HCT116 (cell line): ENCODE results near the gene NPNT. TPM values are rescaled to one million over a fixed set of nuclear protein-coding genes. Genes with fewer than 3 reads are reported as not detected.

Experiments
- ATAC-seq: fragments of 200-7000 bp; cut with Tn5 transposase; 2 replicates; pipeline ENCODE4 v1.9.1; 2020; ENCODE audit warnings: mild to moderate bottlenecking, moderate library complexity
- BruUV-seq: library from RNA; stranded (reverse); fragments of 400-500 nt; replicated peaks from 2 replicates; lab custom pipeline; 2021; lab: Mats Ljungman, UMichigan
- CTCF ChIA-PET: fragments of 300-600 bp; sonication (Branson Sonifier 250); formaldehyde crosslinking; loops from one replicate; lab custom pipeline; 2021; ENCODE audit warnings: antibody characterized with exemption; lab: Charles Lee
- POLR2A ChIA-PET: fragments of 300-600, 350-600 bp; sonication (Branson Sonifier 250); formaldehyde crosslinking; loops from one replicate; lab custom pipeline; 2021; ENCODE audit warnings: antibody characterized with exemption; lab: Charles Lee
- RAD21 ChIA-PET, 2 experiments: fragments of 300-600 bp; sonication (Branson Sonifier 250); formaldehyde crosslinking; loops; one replicate each; lab custom pipeline; 2023; ENCODE audit warnings: low total read pairs in 2 of 2; ENCODE audit not compliant: uncharacterized antibody in 2 of 2, unreplicated experiment in 2 of 2, low non-redundant PET in 1 of 2; lab: Charles Lee
- DNase-seq: peaks from one replicate; pipeline ENCODE4 v3.0.0-alpha.2; 2010; ENCODE audit warnings: low read depth, low spot score
- H2AFZ ChIP-seq: fragments of 200-600 bp; shearing (Covaris generic), sonication (generic); 2 replicates; pipeline ENCODE4 v1.6.1; 2017; ENCODE audit warnings: low read depth, mixed run types, mixed read lengths, antibody characterized with exemption, low read length; ENCODE audit not compliant: poor library complexity, severe bottlenecking
- H3K27ac ChIP-seq: 2 replicates; pipeline ENCODE4 v1.5.1; 2012; ENCODE audit warnings: low read depth, low read length
- H3K27me3 ChIP-seq: fragments of 200-600 bp; sonication (generic); 2 replicates; pipeline ENCODE4 v1.6.1; 2016; ENCODE audit warnings: mixed run types, low read length, mixed read lengths; ENCODE audit not compliant: insufficient read depth
- H3K36me3 ChIP-seq, 2 experiments: fragments of 200-500 bp in 1 of 2; fragments of 200-600 bp in 1 of 2; sonication (Bioruptor generic) in 1 of 2; sonication (generic) in 1 of 2; 2 replicates each; pipeline versions ENCODE4 v1.5.1 to v1.6.1; 2014 to 2016; ENCODE audit warnings: low read length in 2 of 2, inconsistent platforms in 1 of 2, mixed read lengths in 1 of 2, mixed run types in 1 of 2; ENCODE audit not compliant: insufficient read depth in 2 of 2, control insufficient read depth in 1 of 2
- H3K4me1 ChIP-seq, 2 experiments: fragments of 200-600 bp in 1 of 2; sonication (generic) in 1 of 2; 2 replicates each; pipeline versions ENCODE4 v1.5.1 to v1.6.1; 2012 to 2017; ENCODE audit warnings: low read length in 2 of 2, inconsistent platforms in 1 of 2, mild to moderate bottlenecking in 1 of 2, mixed read lengths in 1 of 2, mixed run types in 1 of 2, moderate library complexity in 1 of 2; ENCODE audit not compliant: insufficient read depth in 2 of 2, control insufficient read depth in 1 of 2
- H3K4me2 ChIP-seq: fragments of 200-600 bp; sonication (generic); 2 replicates; pipeline ENCODE4 v1.6.1; 2017; ENCODE audit warnings: mixed run types, low read length, mixed read lengths
- H3K4me3 ChIP-seq, 2 experiments: fragments of 200-600 bp in 1 of 2; sonication (generic) in 1 of 2; replicated peaks in 1 of 2; 2 replicates each; pipeline ENCODE4 v1.5.1; 2011 to 2016; ENCODE audit warnings: low read length in 2 of 2, control low read depth in 1 of 2, low read depth in 1 of 2, mild to moderate bottlenecking in 1 of 2, mixed read lengths in 1 of 2, mixed run types in 1 of 2
- H3K79me2 ChIP-seq: fragments of 200-600 bp; sonication (generic); 2 replicates; pipeline ENCODE4 v1.6.1; 2017; ENCODE audit warnings: mild to moderate bottlenecking, mixed run types, low read length, moderate library complexity, mixed read lengths; ENCODE audit not compliant: insufficient read depth
- H3K9ac ChIP-seq: fragments of 200-600 bp; sonication (generic); 2 replicates; pipeline ENCODE4 v1.6.1; 2016; ENCODE audit warnings: low read length, mixed read lengths
- H3K9me2 ChIP-seq: fragments of 200-600 bp; sonication (generic), shearing (Covaris generic); 2 replicates; pipeline ENCODE4 v1.6.1; 2017; ENCODE audit warnings: mixed run types, mild to moderate bottlenecking, moderate library complexity; ENCODE audit not compliant: insufficient read depth
- H3K9me3 ChIP-seq, 2 experiments: fragments of 200-500 bp in 1 of 2; fragments of 200-600 bp in 1 of 2; sonication (Bioruptor generic) in 1 of 2; sonication (generic) in 1 of 2; 2 replicates each; pipeline ENCODE4 v1.6.1; 2014 to 2017; ENCODE audit warnings: low read length in 2 of 2, mixed read lengths in 2 of 2, inconsistent platforms in 1 of 2, low read depth in 1 of 2, mild to moderate bottlenecking in 1 of 2, mixed run types in 1 of 2, moderate library complexity in 1 of 2; ENCODE audit not compliant: control insufficient read depth in 1 of 2, insufficient read depth in 1 of 2
- H4K20me1 ChIP-seq: fragments of 200-600 bp; sonication (generic), shearing (Covaris generic); 2 replicates; pipeline ENCODE4 v1.6.1; 2017; ENCODE audit warnings: mixed run types, mild to moderate bottlenecking, moderate library complexity; ENCODE audit not compliant: insufficient read depth
- CBX3 ChIP-seq: IDR thresholded peaks from 2 replicates; pipeline ENCODE4 v1.6.1; 2012; ENCODE audit warnings: low read depth
- CEBPB ChIP-seq: IDR thresholded peaks from 2 replicates; pipeline ENCODE4 v1.6.1; 2012; ENCODE audit warnings: low read depth
- EGR1 ChIP-seq: IDR thresholded peaks from 2 replicates; pipeline ENCODE4 v1.6.1; 2012; ENCODE audit warnings: low read depth
- EZH2 ChIP-seq: fragments of 200-600 bp; sonication (generic); IDR thresholded peaks from 2 replicates; pipeline ENCODE4 v1.6.1; 2017; ENCODE audit warnings: antibody characterized with exemption, mixed run types
- EZH2phosphoT487 ChIP-seq: fragments of 200-600 bp; IDR thresholded peaks from 2 replicates; pipeline ENCODE4 v1.6.1; 2018; ENCODE audit warnings: antibody characterized with exemption, borderline replicate concordance
- FOSL1 ChIP-seq: IDR thresholded peaks from 2 replicates; pipeline ENCODE4 v1.6.1; 2012; ENCODE audit warnings: low read depth
- JUND ChIP-seq: IDR thresholded peaks from 2 replicates; pipeline ENCODE4 v1.6.1; 2012
- RAD21 ChIP-seq: IDR thresholded peaks from 2 replicates; pipeline ENCODE4 v1.6.1; 2012; ENCODE audit warnings: low read depth, mild to moderate bottlenecking
- SRF ChIP-seq: IDR thresholded peaks from 2 replicates; pipeline ENCODE4 v1.6.1; 2012; ENCODE audit warnings: low read depth
- ZNF274 ChIP-seq: fragments of 200-500 bp; sonication (Bioruptor generic); IDR thresholded peaks from 2 replicates; pipeline ENCODE4 v1.6.1; 2014; ENCODE audit warnings: mild to moderate bottlenecking, low read depth, low read length, inconsistent platforms
- intact Hi-C: fragments of 100-400 bp; cut with micrococcal nuclease; formaldehyde crosslinking; loops from 2 replicates; pipeline ENCODE4 v1.10.0; 2022
- total RNA-seq: library from RNA; stranded (reverse); gene quantifications from one replicate; pipeline ENCODE4 v1.2.1, GENCODE V29; 2021; ENCODE audit not compliant: unreplicated experiment
- TF ChIP-seq, protein P1 (sequence below): IDR thresholded peaks from 2 replicates; pipeline ENCODE4 v1.6.1; 2012; ENCODE audit warnings: low read depth

NPNT gene
- total RNA-seq, 1 experiment from 2014 or later: 15.8 TPM

DNA sequence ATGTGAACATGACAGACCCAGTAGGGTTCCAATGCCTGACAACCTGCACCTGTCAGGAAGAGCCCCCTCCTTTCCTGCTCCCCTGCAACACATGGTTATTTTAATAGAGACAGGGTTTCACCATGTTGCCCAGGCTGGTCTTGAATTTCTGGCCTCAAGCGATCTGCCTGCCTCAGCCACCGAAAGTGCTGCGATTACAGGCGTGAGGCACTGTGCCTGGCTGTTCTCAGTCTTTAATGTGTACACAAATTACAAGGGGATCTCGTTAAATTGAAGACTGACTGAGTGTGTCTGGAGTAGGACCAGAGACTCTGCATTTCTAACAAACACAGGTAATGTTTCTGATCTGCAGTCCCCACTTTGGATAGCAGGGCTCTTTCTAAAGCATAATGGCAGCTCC lies 55.4 kb downstream of the NPNT start:
- RAD21 ChIA-PET: no interaction called here
- Histone ChIP-seq H4K20me1 (no peaks in the 10 kb centered on the region), H3K36me3 (no peaks in the 10 kb centered on the region), H3K4me1 (no peaks in the 10 kb centered on the region), H3K9ac (no peak overlapping the region), H2AFZ (no peak overlapping the region), H3K4me3 (no peak overlapping the region), H3K9me3 (no peaks in the 10 kb centered on the region), H3K79me2 (no peaks in the 10 kb centered on the region), H3K9me2 (no peaks in the 10 kb centered on the region), H3K27ac (no peak overlapping the region), H3K4me2 (no peak overlapping the region), H3K27me3 (no peaks in the 10 kb centered on the region)
- DNase-seq: no peak
- BruUV-seq: no TSS peak
- no peak for ATAC-seq
- CTCF ChIA-PET: no interaction called here
- intact Hi-C loops: no loop called here
- no peak for TF ChIP-seq JUND
- POLR2A ChIA-PET: no interaction called here

DNA sequence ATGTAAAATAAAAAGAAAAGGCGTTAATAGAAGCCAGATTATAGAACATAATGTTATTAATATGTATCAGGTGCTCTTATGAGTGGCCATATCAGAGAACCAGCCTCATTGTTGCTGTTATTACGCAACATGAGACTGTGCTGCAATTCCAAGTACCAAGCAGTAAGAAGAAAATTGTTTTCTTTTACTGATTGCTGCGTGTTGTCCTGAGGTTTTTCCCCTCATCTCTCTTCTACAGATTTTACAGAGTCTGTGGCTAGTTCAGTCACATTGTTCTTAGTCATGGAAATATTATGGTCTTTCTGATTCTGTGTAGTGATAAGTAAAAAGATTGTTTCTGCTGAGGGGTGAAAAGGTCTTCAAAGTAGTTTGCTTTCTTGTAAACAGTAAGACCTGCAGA lies 55.9 kb downstream of the NPNT start:
- no peak for TF ChIP-seq CBX3
- TF ChIP-seq RAD21: no peak
- ATAC-seq: no peak
- H3K4me2 ChIP-seq: no peak overlapping the region
- no TSS peak for BruUV-seq
- H3K27me3 ChIP-seq: no peaks in the 10 kb centered on the region
- H3K9me2 ChIP-seq: no peaks in the 10 kb centered on the region
- no peak overlapping the region for H2AFZ ChIP-seq
- ChIA-PET RAD21 (no interaction called here), POLR2A (no interaction called here), CTCF (no interaction called here)
- H3K79me2 ChIP-seq: no peaks in the 10 kb centered on the region
- no peaks in the 10 kb centered on the region for H3K4me1 ChIP-seq
- no peaks in the 10 kb centered on the region for H3K9me3 ChIP-seq
- H3K27ac ChIP-seq: no peak overlapping the region
- H3K36me3 ChIP-seq: no peaks in the 10 kb centered on the region
- H3K4me3 ChIP-seq: no peak overlapping the region
- intact Hi-C loops: no loop called here
- no peaks in the 10 kb centered on the region for H4K20me1 ChIP-seq
- DNase-seq: no peak
- H3K9ac ChIP-seq: no peak overlapping the region

DNA sequence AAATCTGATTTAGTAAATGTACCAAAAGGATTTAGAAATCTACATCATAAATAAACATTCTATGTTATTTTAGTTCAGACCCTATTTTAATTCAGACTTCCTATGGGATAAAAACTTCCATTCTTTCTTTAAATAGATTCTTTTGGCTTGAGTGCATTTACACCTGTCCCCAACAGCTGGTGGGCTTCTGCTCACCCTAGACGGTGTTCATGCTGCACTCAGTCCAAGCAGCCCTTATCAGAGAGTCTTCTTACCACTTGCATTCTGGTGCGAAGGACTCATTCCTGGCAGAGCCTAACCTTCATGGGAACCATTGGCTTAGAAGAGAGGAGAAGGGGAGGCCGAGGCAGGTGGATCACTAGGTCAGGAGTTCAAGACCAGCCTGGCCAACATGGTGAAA lies 57.3 kb downstream of the NPNT start:
- Histone ChIP-seq H3K27me3 (no peaks in the 10 kb centered on the region), H4K20me1 (no peaks in the 10 kb centered on the region), H3K4me3 (no peak overlapping the region), H3K9ac (no peak overlapping the region), H3K79me2 (no peaks in the 10 kb centered on the region), H3K27ac (no peak overlapping the region), H2AFZ (no peak overlapping the region), H3K36me3 (no peaks in the 10 kb centered on the region), H3K4me2 (no peak overlapping the region), H3K9me2 (no peaks in the 10 kb centered on the region), H3K9me3 (no peaks in the 10 kb centered on the region), H3K4me1 (no peaks in the 10 kb centered on the region)
- RAD21 ChIA-PET: no interaction called here
- BruUV-seq: no TSS peak
- CTCF ChIA-PET: no interaction called here
- ATAC-seq (no peak), DNase-seq (no peak)
- intact Hi-C loops: no loop called here
- TF ChIP-seq ZNF274: no peak
- TF ChIP-seq EZH2: no peak
- no peak for TF ChIP-seq FOSL1
- no peak for TF ChIP-seq EZH2phosphoT487
- no peak for TF ChIP-seq CEBPB
- no peak for TF ChIP-seq CBX3
- no peak for TF ChIP-seq SRF
- TF ChIP-seq EGR1: no peak
- TF ChIP-seq, protein P1, sequence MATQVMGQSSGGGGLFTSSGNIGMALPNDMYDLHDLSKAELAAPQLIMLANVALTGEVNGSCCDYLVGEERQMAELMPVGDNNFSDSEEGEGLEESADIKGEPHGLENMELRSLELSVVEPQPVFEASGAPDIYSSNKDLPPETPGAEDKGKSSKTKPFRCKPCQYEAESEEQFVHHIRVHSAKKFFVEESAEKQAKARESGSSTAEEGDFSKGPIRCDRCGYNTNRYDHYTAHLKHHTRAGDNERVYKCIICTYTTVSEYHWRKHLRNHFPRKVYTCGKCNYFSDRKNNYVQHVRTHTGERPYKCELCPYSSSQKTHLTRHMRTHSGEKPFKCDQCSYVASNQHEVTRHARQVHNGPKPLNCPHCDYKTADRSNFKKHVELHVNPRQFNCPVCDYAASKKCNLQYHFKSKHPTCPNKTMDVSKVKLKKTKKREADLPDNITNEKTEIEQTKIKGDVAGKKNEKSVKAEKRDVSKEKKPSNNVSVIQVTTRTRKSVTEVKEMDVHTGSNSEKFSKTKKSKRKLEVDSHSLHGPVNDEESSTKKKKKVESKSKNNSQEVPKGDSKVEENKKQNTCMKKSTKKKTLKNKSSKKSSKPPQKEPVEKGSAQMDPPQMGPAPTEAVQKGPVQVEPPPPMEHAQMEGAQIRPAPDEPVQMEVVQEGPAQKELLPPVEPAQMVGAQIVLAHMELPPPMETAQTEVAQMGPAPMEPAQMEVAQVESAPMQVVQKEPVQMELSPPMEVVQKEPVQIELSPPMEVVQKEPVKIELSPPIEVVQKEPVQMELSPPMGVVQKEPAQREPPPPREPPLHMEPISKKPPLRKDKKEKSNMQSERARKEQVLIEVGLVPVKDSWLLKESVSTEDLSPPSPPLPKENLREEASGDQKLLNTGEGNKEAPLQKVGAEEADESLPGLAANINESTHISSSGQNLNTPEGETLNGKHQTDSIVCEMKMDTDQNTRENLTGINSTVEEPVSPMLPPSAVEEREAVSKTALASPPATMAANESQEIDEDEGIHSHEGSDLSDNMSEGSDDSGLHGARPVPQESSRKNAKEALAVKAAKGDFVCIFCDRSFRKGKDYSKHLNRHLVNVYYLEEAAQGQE: no peak
- POLR2A ChIA-PET: no interaction called here
